Activated gamma-delta T cell treated with anti-CD3 and anti-CD28 coated beads, Interleukin-2, amount 50 U/mL, for 16 hours (primary cell): ENCODE measurements around the gene C5orf63.
"Not testable (repeated sequence)": the region's sequence is repeated elsewhere in the genome, so short reads cannot be mapped to it uniquely, and the experiment has no call there.

Experiments
- DNase-seq: peaks from one replicate; pipeline ENCODE4 v3.0.0-alpha.2; 2020; ENCODE audit warnings: low read depth

C5orf63 gene

GRCh38 chr5:127074466-127074865 lies 1.2 kb upstream of the C5orf63 start:
- DNase-seq: no peak

- no peak for DNase-seq
These were observed 3.1 kb downstream of the C5orf63 start for GRCh38 chr5:127070243-127070642.

GRCh38 chr5:127068493-127069214 lies 4.6 kb downstream of the C5orf63 start:
- DNase-seq: no peak

GRCh38 chr5:127066721-127067120 lies 6.6 kb downstream of the C5orf63 start:
- no peak for DNase-seq

- no peak for DNase-seq
These were observed 9.0 kb downstream of the C5orf63 start for GRCh38 chr5:127064253-127064840.

GRCh38 chr5:127063257-127063913 lies 9.9 kb downstream of the C5orf63 start:
- no peak for DNase-seq

- no peak for DNase-seq
These were observed 11.3 kb downstream of the C5orf63 start for GRCh38 chr5:127061956-127062355.

GRCh38 chr5:127061537-127061936 lies 11.8 kb downstream of the C5orf63 start:
- DNase-seq: no peak

GRCh38 chr5:127060470-127060985 lies 12.8 kb downstream of the C5orf63 start:
- no peak for DNase-seq

DNA sequence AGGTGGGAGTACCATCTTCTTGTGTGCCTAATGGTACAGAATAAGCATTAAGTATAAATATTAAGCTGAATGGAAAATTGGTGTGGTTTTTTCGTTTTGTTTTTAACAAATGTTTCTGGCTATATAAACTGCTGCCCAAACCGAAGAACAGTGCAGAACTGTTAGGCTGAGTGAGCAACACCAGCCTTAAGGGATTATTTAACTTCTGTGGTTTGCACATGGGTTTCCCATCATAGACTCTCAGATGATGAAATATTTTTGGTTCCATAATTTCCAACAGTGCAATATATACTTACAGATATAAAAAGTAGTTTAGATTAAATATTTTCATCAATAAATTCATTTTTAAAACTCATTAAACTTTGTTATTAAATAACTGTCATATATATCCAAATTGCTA lies 16.4 kb downstream of the C5orf63 start:
- no peak for DNase-seq

- no peak for DNase-seq
These were observed 17.2 kb downstream of the C5orf63 start for GRCh38 chr5:127055880-127056653.

DNA sequence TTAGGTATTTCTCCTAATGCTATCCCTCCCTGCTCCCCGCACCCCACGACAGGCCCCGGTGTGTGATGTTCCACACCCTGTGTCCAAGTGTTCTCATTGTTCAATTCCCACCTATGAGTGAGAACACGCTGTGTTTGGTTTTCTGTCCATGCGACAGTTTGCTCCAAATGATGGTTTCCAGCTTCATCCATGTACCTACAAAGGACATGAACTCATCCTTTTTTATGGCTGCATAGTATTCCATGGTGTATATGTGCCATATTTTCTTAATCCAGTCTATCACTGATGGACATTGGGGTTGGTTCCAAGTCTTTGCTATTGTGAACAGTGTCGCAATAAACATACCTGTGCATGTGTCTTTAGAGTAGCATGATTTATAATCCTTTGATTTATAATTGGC lies 19.8 kb downstream of the C5orf63 start:
- DNase-seq: not testable (repeated sequence)

DNA sequence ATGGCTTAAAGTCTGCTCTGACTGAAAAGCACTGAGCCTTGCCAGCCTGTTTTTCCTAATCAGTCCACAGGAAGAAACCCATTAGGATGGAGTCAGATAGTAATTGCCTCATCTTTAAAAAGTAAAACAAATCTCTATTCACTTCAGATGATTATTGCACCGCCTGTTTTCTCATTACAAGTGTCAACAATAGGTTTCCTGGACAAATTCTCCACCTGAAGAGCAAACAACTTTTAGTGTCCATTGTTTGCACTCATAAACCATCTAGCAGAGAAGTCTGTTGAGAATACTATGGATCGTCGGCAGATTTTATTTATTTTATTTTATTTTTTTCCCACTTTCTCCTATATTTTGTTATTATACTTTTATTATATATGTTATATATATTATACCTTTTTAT lies 20.3 kb downstream of the C5orf63 start:
- no peak for DNase-seq

- no peak for DNase-seq
These were observed 21.7 kb downstream of the C5orf63 start for GRCh38 chr5:127051591-127051990.

- no peak for DNase-seq
These were observed 26.8 kb downstream of the C5orf63 start for GRCh38 chr5:127046343-127047072.

GRCh38 chr5:127042593-127042992 lies 30.7 kb downstream of the C5orf63 start:
- no peak for DNase-seq

DNA sequence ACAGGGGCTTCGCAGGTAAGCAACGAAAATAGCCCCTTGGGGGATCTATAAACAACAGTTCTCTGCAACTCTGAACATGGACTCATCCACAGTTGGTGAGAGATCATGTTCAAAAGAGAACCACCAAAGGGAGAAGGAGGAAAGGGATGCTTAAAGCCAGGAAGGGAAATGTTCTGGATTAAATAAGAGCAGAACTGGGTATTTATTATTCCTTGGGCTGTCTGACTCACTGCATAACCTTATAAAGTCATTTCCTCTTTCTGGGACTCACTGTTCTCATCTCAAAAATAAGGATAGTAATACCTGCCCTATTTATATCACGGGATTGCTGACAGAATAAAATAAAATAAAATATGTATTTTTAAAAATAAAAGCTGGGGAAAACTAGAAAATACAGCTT lies 31.7 kb downstream of the C5orf63 start:
- no peak for DNase-seq

- DNase-seq: no peak
These were observed 32.3 kb downstream of the C5orf63 start for GRCh38 chr5:127040796-127041520.

GRCh38 chr5:127038550-127038949 lies 34.8 kb downstream of the C5orf63 start:
- DNase-seq: no peak

- no peak for DNase-seq
These were observed 41.5 kb downstream of the C5orf63 start for GRCh38 chr5:127031863-127032232.
